HG02571 (cell line): ENCODE data around the gene CLDN20.

Source experiments
- ATAC-seq: cut with Tn5 transposase; IDR thresholded peaks from one replicate; pipeline ENCODE4 v1.9.1; 2021; ENCODE audit warnings: mild to moderate bottlenecking, moderate library complexity; ENCODE audit not compliant: unreplicated experiment

CLDN20 gene

GRCh38 chr6:155245193-155245592 lies 18.6 kb upstream of the CLDN20 start:
- no peak for ATAC-seq

GRCh38 chr6:155245831-155246230 lies 18.0 kb upstream of the CLDN20 start:
- no peak for ATAC-seq

- no peak for ATAC-seq
These were observed 17.0 kb upstream of the CLDN20 start for GRCh38 chr6:155246825-155247224.

- ATAC-seq: no peak
These were observed 16.2 kb upstream of the CLDN20 start for GRCh38 chr6:155247618-155248007.

GRCh38 chr6:155248008-155249001 lies 15.5 kb upstream of the CLDN20 start:
- peak; percentile 71 for ATAC-seq

- ATAC-seq: no peak
These were observed 13.0 kb upstream of the CLDN20 start for GRCh38 chr6:155250701-155251381.

- no peak for ATAC-seq
These were observed 11.2 kb upstream of the CLDN20 start for GRCh38 chr6:155252581-155252980.

GRCh38 chr6:155253337-155253736 lies 10.5 kb upstream of the CLDN20 start:
- ATAC-seq: no peak

- no peak for ATAC-seq
These were observed 9.7 kb upstream of the CLDN20 start for GRCh38 chr6:155254139-155254538.

GRCh38 chr6:155256122-155256795 lies 7.6 kb upstream of the CLDN20 start:
- no peak for ATAC-seq

GRCh38 chr6:155257796-155258195 lies 6.0 kb upstream of the CLDN20 start:
- ATAC-seq: no peak

GRCh38 chr6:155259204-155259603 lies 4.6 kb upstream of the CLDN20 start:
- ATAC-seq: no peak

- no peak for ATAC-seq
These were observed 3.9 kb upstream of the CLDN20 start for GRCh38 chr6:155259897-155260296.

- peak; percentile 63 for ATAC-seq
These were observed 3.1 kb upstream of the CLDN20 start for GRCh38 chr6:155260686-155261085.

GRCh38 chr6:155261111-155261900 lies 2.5 kb upstream of the CLDN20 start:
- no peak for ATAC-seq

GRCh38 chr6:155262655-155263054 lies 1.2 kb upstream of the CLDN20 start:
- ATAC-seq: no peak

- no peak for ATAC-seq
These were observed 994 bp downstream of the CLDN20 start for GRCh38 chr6:155264693-155265320.

- no peak for ATAC-seq
These were observed 2.2 kb downstream of the CLDN20 start for GRCh38 chr6:155265843-155266535.

GRCh38 chr6:155267411-155267810 lies 3.6 kb downstream of the CLDN20 start:
- ATAC-seq: no peak
